HG03159 (cell line): Measurements from ENCODE around the gene RBM5.

ENCODE experiments used
- ATAC-seq: cut with Tn5 transposase; IDR thresholded peaks from one replicate; pipeline ENCODE4 v1.9.1; 2021; ENCODE audit warnings: mild to moderate bottlenecking, moderate library complexity; ENCODE audit not compliant: unreplicated experiment

Gene RBM5

DNA sequence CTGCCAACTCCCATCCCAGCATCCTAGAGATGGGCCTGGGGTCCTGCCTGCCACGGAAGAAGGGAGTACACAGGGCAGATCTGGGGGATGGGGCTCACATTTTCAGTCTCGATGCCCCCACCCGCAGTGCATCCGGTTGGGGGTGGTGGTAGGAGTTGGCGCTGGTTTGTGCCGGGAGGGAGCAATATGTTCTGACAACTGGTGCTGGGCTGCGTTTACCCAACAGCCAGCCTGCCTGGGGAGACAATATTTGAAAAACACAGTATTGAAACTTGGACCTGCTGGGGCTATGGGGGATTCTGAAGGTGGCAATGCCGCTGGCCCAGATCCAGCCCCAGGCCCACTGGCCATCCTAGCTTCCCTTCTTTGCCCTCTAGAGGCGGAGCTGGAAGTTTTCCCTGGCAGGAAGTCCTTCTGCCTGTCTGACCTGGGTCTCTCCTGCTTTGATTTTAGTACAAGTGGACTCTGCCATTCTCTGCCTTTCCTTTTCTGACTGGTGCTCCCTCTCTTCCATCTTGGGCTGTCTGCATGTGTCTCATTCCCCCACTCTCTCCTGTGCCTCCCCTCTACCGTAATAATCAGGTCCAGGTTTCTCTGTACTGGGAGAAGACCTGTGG, 69.9 kb downstream of the RBM5 start:
- ATAC-seq, result no peak

DNA sequence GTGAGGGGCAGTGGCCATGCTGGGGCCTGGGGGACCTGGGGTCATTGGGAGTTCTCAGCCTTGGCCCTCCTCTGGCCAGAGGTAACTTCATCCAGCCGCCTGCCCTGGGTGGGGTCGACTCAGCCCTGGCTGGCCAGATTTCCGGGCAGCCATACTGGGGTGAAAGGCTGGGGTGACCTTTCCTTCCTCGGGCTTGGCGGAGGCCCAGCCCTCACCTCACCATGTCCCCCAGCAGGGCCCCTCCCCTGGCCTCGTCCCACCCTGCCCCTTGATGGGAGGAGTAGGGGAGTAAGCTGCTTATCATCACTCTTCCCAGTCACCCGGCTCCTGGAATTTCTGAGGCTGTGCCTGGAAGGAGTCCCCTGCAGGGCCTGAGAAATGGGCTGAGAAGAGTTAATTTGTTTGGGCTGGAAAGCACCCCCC, 71.9 kb downstream of the RBM5 start:
- ATAC-seq, result no peak

DNA sequence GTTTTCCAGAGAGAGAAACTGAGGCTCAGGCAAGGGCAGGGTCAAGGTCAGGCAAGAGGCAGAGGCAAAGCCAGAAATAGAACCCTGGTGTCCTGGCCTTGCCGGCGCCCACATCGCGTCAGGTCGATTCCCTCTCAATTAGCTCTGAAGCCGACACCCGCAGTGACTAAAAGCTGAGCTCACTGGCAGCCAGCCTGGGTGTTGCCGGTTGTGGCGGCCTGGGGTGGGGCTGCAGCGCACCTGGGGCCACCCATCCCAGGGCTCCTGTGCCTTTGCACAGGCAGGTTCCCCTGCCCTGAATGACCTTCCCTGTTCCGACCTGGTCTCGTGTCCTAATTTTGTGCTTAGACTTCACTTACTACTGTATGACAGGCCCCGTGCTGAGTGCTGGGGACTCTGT, 72.6 kb downstream of the RBM5 start:
- no peak for ATAC-seq

DNA sequence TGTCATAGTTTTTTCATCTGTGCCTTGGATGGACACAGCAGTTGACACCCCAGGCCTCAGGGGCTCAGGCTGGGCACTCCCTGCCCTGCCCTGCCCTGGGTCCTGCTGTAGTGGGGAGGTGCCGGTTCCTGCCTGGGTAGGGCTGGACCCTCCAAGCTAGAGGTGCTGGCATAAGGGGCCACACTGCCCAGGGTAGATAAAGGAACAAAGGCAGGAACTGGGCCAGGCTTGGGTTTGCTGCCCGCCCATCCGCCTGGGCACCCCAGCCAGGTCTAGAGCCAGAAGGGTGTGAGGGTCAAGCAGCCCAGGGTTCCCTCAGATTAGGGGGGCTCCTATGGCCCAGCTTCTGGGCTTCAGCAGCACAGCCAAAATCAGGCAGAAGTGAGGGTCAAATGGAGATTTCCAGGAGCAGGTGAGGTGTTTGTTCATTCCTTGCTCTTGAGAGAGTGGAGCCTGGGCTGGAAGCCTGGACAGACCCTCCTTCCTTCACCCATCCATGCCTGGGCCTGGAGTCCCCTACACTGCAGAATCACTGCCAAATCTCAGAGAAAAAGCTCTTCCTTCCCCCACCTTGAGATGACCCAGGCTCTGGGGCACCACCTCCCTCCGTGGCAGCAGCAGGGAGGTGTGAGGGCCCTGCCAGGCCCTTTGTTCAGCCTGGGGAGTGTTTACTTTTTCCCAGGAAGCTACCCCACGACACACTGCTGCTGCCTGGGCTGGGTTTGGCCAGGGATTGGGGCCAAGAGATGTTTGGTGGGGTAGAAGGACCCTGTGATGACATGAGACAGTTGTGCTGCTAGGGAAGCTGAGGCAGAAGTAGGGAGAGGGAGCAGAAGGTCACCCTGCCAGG, 73.5 kb downstream of the RBM5 start:
- ATAC-seq, result no peak

GRCh38 chr3:50163572-50164455, 75.1 kb downstream of the RBM5 start:
- ATAC-seq, result no peak

GRCh38 chr3:50164481-50164880, 75.8 kb downstream of the RBM5 start:
- ATAC-seq, result no peak

DNA sequence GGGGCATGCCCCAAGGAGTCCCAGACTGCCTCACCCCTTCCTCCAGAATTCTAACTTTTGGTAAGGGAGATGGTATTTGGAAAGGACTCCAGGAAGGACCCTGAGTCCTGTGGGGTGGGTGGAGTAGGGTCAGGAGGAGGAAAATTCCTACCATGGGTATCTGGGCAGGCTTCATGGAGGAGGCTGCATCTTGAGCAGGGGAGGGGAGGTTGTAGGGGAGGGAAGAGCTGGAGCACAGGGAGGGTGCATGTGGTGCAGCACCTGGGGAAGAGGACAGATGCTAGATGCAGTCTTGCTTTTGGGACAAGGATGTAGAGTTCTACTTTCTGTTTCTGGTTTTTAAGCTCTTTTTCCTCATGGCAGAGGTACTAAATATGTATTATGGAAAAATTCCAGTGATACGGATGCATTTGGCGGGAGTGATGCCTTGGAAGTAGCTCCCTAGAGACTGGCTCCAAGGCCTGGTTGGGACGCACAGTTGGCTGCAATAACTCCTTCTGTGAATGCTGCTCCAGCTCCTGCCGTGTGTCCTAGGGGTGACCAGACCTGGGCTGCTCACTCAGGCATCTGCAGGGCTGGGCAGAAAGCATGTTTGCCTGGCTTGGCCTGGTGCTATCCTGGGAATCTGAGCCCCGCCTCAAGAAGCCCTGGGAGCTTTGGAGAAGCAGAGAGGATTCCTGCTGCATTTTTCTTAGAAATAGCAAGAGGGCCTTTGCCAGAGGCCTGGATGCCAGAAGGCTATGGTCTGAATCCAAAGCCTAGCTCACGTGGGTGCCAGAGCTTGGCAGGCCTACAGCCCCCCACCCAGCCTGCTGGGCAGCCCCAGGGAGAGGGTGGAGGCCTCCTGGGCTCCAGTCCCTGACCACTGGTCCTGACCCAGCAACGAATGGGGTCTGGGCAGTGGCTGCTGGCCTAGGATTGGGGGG, 76.5 kb downstream of the RBM5 start:
- no peak for ATAC-seq

- no peak for ATAC-seq
Observed at GRCh38 chr3:50165910-50166538, 77.3 kb downstream of the RBM5 start.

- no peak for ATAC-seq
Observed at GRCh38 chr3:50166620-50167019, 77.9 kb downstream of the RBM5 start.

DNA sequence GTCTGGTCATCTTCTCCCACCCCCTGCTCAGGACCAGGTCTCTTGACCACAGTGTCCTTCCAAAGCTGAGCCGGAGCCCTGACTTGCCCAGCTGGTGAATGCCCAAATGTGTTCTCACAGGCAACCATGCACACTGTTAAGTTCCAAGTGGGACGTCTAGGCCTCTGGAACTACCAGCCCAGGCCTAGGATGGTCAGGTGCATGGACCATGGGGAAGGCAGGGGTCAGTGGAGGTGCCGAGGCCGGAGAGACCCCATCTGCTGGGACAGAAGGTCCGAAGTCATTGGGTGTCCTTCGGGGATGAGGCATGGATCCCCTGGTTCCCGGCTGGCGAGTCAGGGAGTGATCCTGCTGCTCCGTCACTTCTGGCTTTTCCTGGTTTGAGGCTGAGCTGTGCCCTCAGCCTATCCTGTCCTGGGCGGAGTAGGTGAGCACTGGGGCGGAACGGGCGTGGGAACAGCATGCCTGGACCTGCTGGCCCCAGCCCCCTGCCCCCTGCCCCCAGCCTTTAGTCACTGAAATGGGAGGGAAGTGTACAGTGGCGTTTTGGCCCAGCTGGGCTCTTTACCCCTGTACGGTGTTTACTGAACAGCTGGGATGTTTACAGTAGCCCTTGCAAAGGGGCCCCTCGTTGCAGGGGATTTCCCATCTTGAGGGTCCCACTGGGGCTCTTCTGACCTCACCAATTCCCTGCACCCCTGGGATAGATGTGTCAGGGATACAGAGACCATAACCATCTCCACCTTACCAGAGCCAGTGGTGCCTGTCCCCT, 78.5 kb downstream of the RBM5 start:
- no peak for ATAC-seq

- ATAC-seq, result no peak
Observed at GRCh38 chr3:50167841-50168209, 79.1 kb downstream of the RBM5 start.

DNA sequence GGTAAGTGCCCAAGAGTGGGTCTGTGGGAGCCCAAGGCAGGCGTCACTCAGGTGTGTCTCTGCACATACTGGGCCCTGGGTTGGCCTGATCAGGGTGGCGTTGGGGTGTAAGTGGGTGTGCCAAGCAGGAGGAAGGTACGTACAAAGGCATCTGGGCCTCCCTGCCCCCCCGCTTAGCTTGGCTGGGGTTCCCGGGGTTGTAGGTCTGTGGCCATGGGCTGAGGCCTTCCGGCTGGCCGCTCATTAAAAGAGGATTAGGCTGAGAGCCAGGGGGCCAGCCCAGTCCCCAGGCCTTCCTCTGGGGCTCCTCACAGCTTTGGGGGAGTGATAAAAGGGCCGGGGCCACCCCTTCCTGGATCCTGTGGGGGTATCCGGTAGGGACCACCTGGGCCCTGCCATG, 79.7 kb downstream of the RBM5 start:
- ATAC-seq, result no peak
